HG02678 (cell line): ENCODE measurements around the gene DLK1.

Source experiments
- ATAC-seq: cut with Tn5 transposase; IDR thresholded peaks from one replicate; pipeline ENCODE4 v1.9.1; 2021; ENCODE audit warnings: mild to moderate bottlenecking, moderate library complexity; ENCODE audit not compliant: unreplicated experiment

DLK1 gene

DNA sequence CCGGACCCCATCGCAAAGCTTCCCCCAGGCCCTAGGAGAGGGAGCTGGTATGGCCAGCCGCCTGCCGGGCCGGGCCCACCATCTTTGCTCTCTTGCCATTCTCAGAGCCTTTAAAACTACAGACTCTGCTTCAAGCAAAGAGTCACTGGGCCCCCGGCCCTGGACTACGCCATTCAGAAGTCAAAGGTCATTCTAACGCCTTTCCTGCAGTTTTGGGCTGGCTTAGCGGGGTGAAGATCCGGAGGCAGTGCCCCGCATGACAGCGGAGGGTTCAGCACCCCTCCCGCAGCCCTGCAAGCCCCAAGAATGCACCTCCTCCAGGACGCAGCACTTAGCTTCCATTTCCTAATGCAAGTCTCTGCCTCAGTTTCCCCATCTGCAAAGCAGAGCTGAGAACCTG, 61.0 kb downstream of the DLK1 start:
- ATAC-seq = no peak
